NCI-H526 (cell line): Measurements from ENCODE around the gene PPP2R5A.
A peak's percentile ranks its signal among the peaks of the same experiment; 100 is the strongest.
"Not testable (repeated sequence)": the region's sequence is repeated elsewhere in the genome, so short reads cannot be mapped to it uniquely, and the experiment has no call there.

Source experiments
- DNase-seq, 2 experiments: peaks; one replicate each; lab custom pipeline; 2025; lab: John Stamatoyannopoulos, UW

Gene PPP2R5A

GRCh38 chr1:212267460-212267859 is 17.8 kb upstream of the PPP2R5A start:
- no peak for DNase-seq

GRCh38 chr1:212269306-212269705 is 15.9 kb upstream of the PPP2R5A start:
- DNase-seq, result no peak

- no peak for DNase-seq
These were observed 14.6 kb upstream of the PPP2R5A start for GRCh38 chr1:212270564-212270963.

GRCh38 chr1:212271234-212271633 is 14.0 kb upstream of the PPP2R5A start:
- DNase-seq, result no peak

- DNase-seq, result no peak
These were observed 13.3 kb upstream of the PPP2R5A start for GRCh38 chr1:212271823-212272485.

GRCh38 chr1:212281590-212281989 is 3.6 kb upstream of the PPP2R5A start:
- DNase-seq, result no peak

- no peak for DNase-seq
These were observed 1.5 kb upstream of the PPP2R5A start for GRCh38 chr1:212283741-212284140.

- DNase-seq, result no peak
These were observed 872 bp upstream of the PPP2R5A start for GRCh38 chr1:212284332-212284743.

- DNase-seq, result peak; percentile 24 to 77
These were observed 710 bp downstream of the PPP2R5A start for GRCh38 chr1:212285685-212286555.

- peak in 1 of 2 experiments; percentile 57 for DNase-seq
These were observed 1.4 kb downstream of the PPP2R5A start for GRCh38 chr1:212286556-212287131.

- no peak for DNase-seq
These were observed 2.2 kb downstream of the PPP2R5A start for GRCh38 chr1:212287261-212287895.

GRCh38 chr1:212287995-212288394 is 2.8 kb downstream of the PPP2R5A start:
- DNase-seq, result not testable (repeated sequence)

GRCh38 chr1:212288615-212289014 is 3.4 kb downstream of the PPP2R5A start:
- DNase-seq, result no peak

- DNase-seq, result no peak
These were observed 4.3 kb downstream of the PPP2R5A start for GRCh38 chr1:212289262-212290077.

- no peak for DNase-seq
These were observed 5.4 kb downstream of the PPP2R5A start for GRCh38 chr1:212290608-212291007.

- peak; percentile 62 to 66 for DNase-seq
These were observed 6.4 kb downstream of the PPP2R5A start for GRCh38 chr1:212291505-212292134.

- DNase-seq, result no peak
These were observed 7.3 kb downstream of the PPP2R5A start for GRCh38 chr1:212292250-212293105.

GRCh38 chr1:212293579-212293978 is 8.4 kb downstream of the PPP2R5A start:
- no peak for DNase-seq

GRCh38 chr1:212294983-212295382 is 9.8 kb downstream of the PPP2R5A start:
- DNase-seq, result no peak

GRCh38 chr1:212295579-212295978 is 10.4 kb downstream of the PPP2R5A start:
- no peak for DNase-seq
